ENCODE data around the gene ADAMTS15.

The ADAMTS15 gene

DNA sequence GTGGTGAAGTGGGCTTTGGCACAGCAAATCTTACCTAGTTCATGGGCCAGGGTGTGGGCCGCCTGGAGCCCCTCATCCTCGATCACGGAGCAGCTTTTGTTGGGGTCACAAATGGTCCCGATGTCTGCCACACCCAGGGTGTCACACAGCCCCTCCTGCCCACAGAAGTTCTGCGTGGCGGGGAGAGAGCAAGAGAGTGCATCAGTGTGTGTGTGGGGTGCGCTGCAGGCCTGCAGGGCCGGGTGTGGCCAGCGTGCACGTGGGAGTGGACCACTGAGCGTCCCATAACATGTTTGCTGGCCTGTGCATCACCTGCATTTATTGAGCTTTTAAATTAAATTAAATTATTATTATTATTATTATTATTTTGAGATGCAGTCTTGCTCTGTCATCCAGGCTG lies 31.5 kb upstream of the ADAMTS15 start:
- ChIA-PET CTCF (interaction anchor here (0.5 to 2.4 kb wide), 4 partner anchors 27 to 1045 kb away, joined by 3 to 7 read pairs (median 4); no protein-coding TSS in a partner anchor), POLR2A (no interaction called here)
- no peak for TF ChIP-seq ZNF26 (tag by site-specific recombination; IDR thresholded peaks at IDR 0.05)
- no peak for TF ChIP-seq ZIC2 (tag by site-specific recombination; IDR thresholded peaks at IDR 0.05)
- TF ChIP-seq ZNF416 (tag by site-specific recombination; IDR thresholded peaks at IDR 0.05), result no peak
- TF ChIP-seq FEZF1 (tag by site-specific recombination; IDR thresholded peaks at IDR 0.05), result no peak

DNA sequence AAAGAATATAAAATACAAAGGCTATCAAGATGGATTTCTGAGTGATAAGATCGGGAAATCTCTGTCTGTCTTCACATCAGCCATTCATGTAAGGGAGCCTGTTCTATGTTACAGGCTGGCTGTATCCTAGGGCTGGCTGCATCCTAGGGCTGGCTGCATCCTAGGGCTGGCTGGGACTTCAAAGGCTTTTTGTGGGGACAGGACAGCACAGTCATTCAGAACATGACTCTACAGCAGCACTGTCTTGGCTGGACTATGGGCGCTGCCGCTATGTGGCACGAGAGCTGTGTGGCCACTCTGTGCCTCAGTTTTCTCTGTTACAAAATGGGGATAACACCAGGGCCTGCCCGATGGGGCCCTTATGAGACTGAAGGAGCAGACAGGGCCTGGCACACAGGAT lies 30.2 kb upstream of the ADAMTS15 start:
- Histone ChIP-seq H3K27ac (ENCODE audit: extremely low read depth, low read depth, low read length) (no peak overlapping the region), H3K4me1 (ENCODE audit: control insufficient read depth, insufficient read depth, low read length) (no peaks in the 10 kb centered on the region), H3K36me3 (ENCODE audit: control insufficient read depth in 2 of 2, insufficient read depth in 1 of 2, low read length in 2 of 2) (no peaks in the 10 kb centered on the region), H3K9me3 (ENCODE audit: control insufficient read depth, insufficient read depth, low read depth, low read length) (no peaks in the 10 kb centered on the region), H3K4me3 (ENCODE audit: low read depth, low read length) (no peak overlapping the region)
- POLR2A ChIA-PET, result no interaction called here
- CTCF ChIA-PET, result interaction anchor here (0.7 to 2.1 kb wide), 3 partner anchors 10 to 28 kb away, joined by 3 to 7 read pairs (median 6); no protein-coding TSS in a partner anchor
- TF ChIP-seq ZNF433 (tag by site-specific recombination; IDR thresholded peaks at IDR 0.05; ENCODE audit: low read depth) (no peak), ZNF660 (tag by site-specific recombination; IDR thresholded peaks at IDR 0.05) (no peak), KLF16 (tag by site-specific recombination; IDR thresholded peaks at IDR 0.05) (no peak), ZNF24 (tag by site-specific recombination; IDR thresholded peaks at IDR 0.05) (no peak), WT1 (tag by site-specific recombination; IDR thresholded peaks at IDR 0.05) (no peak), ZNF248 (tag by site-specific recombination; IDR thresholded peaks at IDR 0.05) (no peak), ZBTB7A (tag by site-specific recombination; IDR thresholded peaks at IDR 0.05; ENCODE audit: low read depth) (no peak), PRDM4 (tag by site-specific recombination; IDR thresholded peaks at IDR 0.05) (no peak), ZNF670 (tag by site-specific recombination; IDR thresholded peaks at IDR 0.05; ENCODE audit: low read depth) (no peak), ZNF768 (tag by site-specific recombination; IDR thresholded peaks at IDR 0.05) (no peak)

More for the DNA sequence above, 31.5 kb upstream of the ADAMTS15 start:
- Histone ChIP-seq H3K36me3 (ENCODE audit: control insufficient read depth in 2 of 2, insufficient read depth in 1 of 2, low read length in 2 of 2) (no peaks in the 10 kb centered on the region), H3K4me3 (ENCODE audit: low read depth, low read length) (no peak overlapping the region), H3K4me1 (ENCODE audit: control insufficient read depth, insufficient read depth, low read length) (no peaks in the 10 kb centered on the region), H3K9me3 (ENCODE audit: control insufficient read depth, insufficient read depth, low read depth, low read length) (no peaks in the 10 kb centered on the region), H3K27ac (ENCODE audit: extremely low read depth, low read depth, low read length) (no peak overlapping the region)

GRCh38 chr11:130418756-130419155 lies 29.7 kb upstream of the ADAMTS15 start:
- TF ChIP-seq, protein P1, sequence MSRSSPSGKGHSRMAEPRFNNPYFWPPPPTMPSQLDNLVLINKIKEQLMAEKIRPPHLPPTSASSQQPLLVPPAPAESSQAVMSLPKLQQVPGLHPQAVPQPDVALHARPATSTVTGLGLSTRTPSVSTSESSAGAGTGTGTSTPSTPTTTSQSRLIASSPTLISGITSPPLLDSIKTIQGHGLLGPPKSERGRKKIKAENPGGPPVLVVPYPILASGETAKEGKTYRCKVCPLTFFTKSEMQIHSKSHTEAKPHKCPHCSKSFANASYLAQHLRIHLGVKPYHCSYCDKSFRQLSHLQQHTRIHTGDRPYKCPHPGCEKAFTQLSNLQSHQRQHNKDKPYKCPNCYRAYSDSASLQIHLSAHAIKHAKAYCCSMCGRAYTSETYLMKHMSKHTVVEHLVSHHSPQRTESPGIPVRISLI (tag by site-specific recombination; IDR thresholded peaks at IDR 0.05), result no peak
- TF ChIP-seq YY1 (tag by site-specific recombination; IDR thresholded peaks at IDR 0.05) (no peak), ZNF510 (tag by site-specific recombination; IDR thresholded peaks at IDR 0.05; ENCODE audit: insufficient replicate concordance) (no peak), HOXD13 (CRISPR knock-in tag; IDR thresholded peaks at IDR 0.05; ENCODE audit: borderline replicate concordance) (no peak)
- TF ChIP-seq, protein P2, sequence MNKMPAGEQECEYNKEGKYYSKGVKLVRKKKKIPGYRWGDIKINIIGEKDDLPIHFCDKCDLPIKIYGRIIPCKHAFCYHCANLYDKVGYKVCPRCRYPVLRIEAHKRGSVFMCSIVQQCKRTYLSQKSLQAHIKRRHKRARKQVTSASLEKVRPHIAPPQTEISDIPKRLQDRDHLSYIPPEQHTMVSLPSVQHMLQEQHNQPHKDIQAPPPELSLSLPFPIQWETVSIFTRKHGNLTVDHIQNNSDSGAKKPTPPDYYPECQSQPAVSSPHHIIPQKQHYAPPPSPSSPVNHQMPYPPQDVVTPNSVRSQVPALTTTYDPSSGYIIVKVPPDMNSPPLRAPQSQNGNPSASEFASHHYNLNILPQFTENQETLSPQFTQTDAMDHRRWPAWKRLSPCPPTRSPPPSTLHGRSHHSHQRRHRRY (tag by site-specific recombination; IDR thresholded peaks at IDR 0.05), result no peak
- H3K4me3 ChIP-seq (ENCODE audit: low read depth, low read length), result no peak overlapping the region
- H3K9me3 ChIP-seq (ENCODE audit: control insufficient read depth, insufficient read depth, low read depth, low read length), result no peaks in the 10 kb centered on the region
- CTCF ChIA-PET, result interaction anchor here (1.5 to 2.1 kb wide), 2 partner anchors 11 to 28 kb away, joined by 6 to 7 read pairs; no protein-coding TSS in a partner anchor
- H3K4me1 ChIP-seq (ENCODE audit: control insufficient read depth, insufficient read depth, low read length), result no peaks in the 10 kb centered on the region
- H3K27ac ChIP-seq (ENCODE audit: extremely low read depth, low read depth, low read length), result no peak overlapping the region
- H3K36me3 ChIP-seq (ENCODE audit: control insufficient read depth in 2 of 2, insufficient read depth in 1 of 2, low read length in 2 of 2), result no peaks in the 10 kb centered on the region
- POLR2A ChIA-PET, result no interaction called here

Measured in HEK293 (cell line).